H1 (cell line): ENCODE data around the gene HES1. TPM values are rescaled to one million over a fixed set of nuclear protein-coding genes. Genes with fewer than 3 reads are reported as not detected.

ENCODE experiments used
- CTCF ChIA-PET: fragments of 300-600 bp; sonication (Branson Sonifier 250); formaldehyde crosslinking; loops from one replicate; lab custom pipeline; 2021; ENCODE audit not compliant: partially characterized antibody; lab: Charles Lee
- POLR2A ChIA-PET: fragments of 300-600 bp; sonication (Branson Sonifier 250); formaldehyde crosslinking; loops from one replicate; lab custom pipeline; 2021; ENCODE audit warnings: inconsistent platforms; ENCODE audit not compliant: partially characterized antibody; lab: Charles Lee
- DNase-seq, 2 experiments: peaks; one replicate each; pipeline versions ENCODE4 v3.0.0 to v3.0.0-alpha.2; 2010 to 2022; ENCODE audit warnings: low spot score in 2 of 2, low read depth in 1 of 2, mixed read lengths in 1 of 2
- FAIRE-seq: peaks from 2 replicates; lab custom pipeline; 2011; peaks lifted over from hg19 to GRCh38; lab: Jason Lieb, UNC
- H2AFZ ChIP-seq: 2 replicates; pipeline ENCODE4 v1.8.1; 2012; ENCODE audit warnings: low read length, inconsistent platforms
- H2AK5ac ChIP-seq: 2 replicates; pipeline ENCODE4 v1.6.1; 2013; ENCODE audit warnings: low read depth, low read length
- H2BK120ac ChIP-seq: replicated peaks from 2 replicates; pipeline ENCODE3; 2013; ENCODE audit warnings: low read depth, low read length, inconsistent platforms
- H2BK12ac ChIP-seq: 2 replicates; pipeline ENCODE4 v1.6.1; 2013; ENCODE audit warnings: low read depth, low read length
- H2BK15ac ChIP-seq: 2 replicates; pipeline ENCODE4 v1.6.1; 2013; ENCODE audit warnings: low read length
- H2BK20ac ChIP-seq: 2 replicates; pipeline ENCODE4 v1.6.1; 2013; ENCODE audit warnings: low read length
- H2BK5ac ChIP-seq: 2 replicates; pipeline ENCODE4 v1.6.1; 2013; ENCODE audit warnings: low read depth, low read length
- H3K14ac ChIP-seq: 2 replicates; pipeline ENCODE4 v1.6.1; 2013; ENCODE audit warnings: inconsistent platforms; ENCODE audit not compliant: insufficient read length
- H3K18ac ChIP-seq: 2 replicates; pipeline ENCODE4 v1.6.1; 2013; ENCODE audit warnings: low read length; ENCODE audit errors: extremely low read depth
- H3K23ac ChIP-seq: 2 replicates; pipeline ENCODE4 v1.6.1; 2013; ENCODE audit warnings: inconsistent platforms; ENCODE audit not compliant: insufficient read length
- H3K23me2 ChIP-seq: 2 replicates; pipeline ENCODE4 v1.6.1; 2013; ENCODE audit warnings: low read depth, low read length
- H3K27ac ChIP-seq: 2 replicates; pipeline ENCODE4 v1.6.1; 2011; ENCODE audit warnings: low read depth, low read length, inconsistent platforms
- H3K27me3 ChIP-seq, 4 experiments: replicated peaks in 1 of 4; 1 replicate in 1 of 4; 2 replicates in 3 of 4; pipeline versions ENCODE4 v1.6.1 to v1.8.1; 2011 to 2013; ENCODE audit warnings: low read length in 3 of 4, mild to moderate bottlenecking in 3 of 4, inconsistent platforms in 2 of 4, mixed read lengths in 2 of 4, moderate library complexity in 1 of 4; ENCODE audit not compliant: control insufficient read depth in 3 of 4, insufficient read depth in 3 of 4; ENCODE audit errors: extremely low read depth in 1 of 4
- H3K36me3 ChIP-seq, 4 experiments: 2 replicates each; pipeline versions ENCODE4 v1.6.1 to v1.8.1; 2011 to 2013; ENCODE audit warnings: mild to moderate bottlenecking in 4 of 4, low read length in 3 of 4, moderate library complexity in 2 of 4, control low read depth in 1 of 4, inconsistent platforms in 1 of 4; ENCODE audit not compliant: insufficient read depth in 4 of 4, control insufficient read depth in 2 of 4
- H3K4ac ChIP-seq: replicated peaks from 2 replicates; pipeline ENCODE3; 2013; ENCODE audit warnings: low read length, low read depth, mixed read lengths, inconsistent platforms; ENCODE audit not compliant: insufficient read length
- H3K4me1 ChIP-seq, 4 experiments: replicated peaks in 1 of 4; 1 replicate in 1 of 4; 2 replicates in 3 of 4; pipeline versions ENCODE4 v1.6.1 to v1.8.1; 2011 to 2013; ENCODE audit warnings: low read length in 3 of 4, inconsistent platforms in 2 of 4, mixed read lengths in 1 of 4; ENCODE audit not compliant: insufficient read depth in 4 of 4, control insufficient read depth in 3 of 4
- H3K4me2 ChIP-seq, 2 experiments: 2 replicates each; pipeline versions ENCODE4 v1.6.1 to v1.8.1; 2011 to 2013; ENCODE audit warnings: low read depth in 2 of 2, low read length in 2 of 2, control low read depth in 1 of 2, inconsistent platforms in 1 of 2, mild to moderate bottlenecking in 1 of 2; ENCODE audit not compliant: insufficient read depth in 1 of 2
- H3K4me3 ChIP-seq, 4 experiments: fragments of 200-600, 300-600 bp in 1 of 4; sonication (generic), shearing (Covaris generic), sonication (Bioruptor Twin) in 1 of 4; 2 replicates each; pipeline versions ENCODE4 v1.5.1 to v1.8.1; 2011 to 2016; ENCODE audit warnings: low read length in 4 of 4, low read depth in 3 of 4, control low read depth in 2 of 4, inconsistent platforms in 2 of 4, mild to moderate bottlenecking in 2 of 4, mixed read lengths in 1 of 4, moderate library complexity in 1 of 4; ENCODE audit not compliant: insufficient read depth in 2 of 4; ENCODE audit errors: extremely low read depth in 1 of 4
- H3K56ac ChIP-seq: replicated peaks from 2 replicates; pipeline ENCODE3; 2013; ENCODE audit warnings: low read depth, mild to moderate bottlenecking, mixed read lengths, low read length, inconsistent platforms; ENCODE audit not compliant: insufficient read length
- H3K79me1 ChIP-seq: 2 replicates; pipeline ENCODE4 v1.6.1; 2013; ENCODE audit warnings: low read depth, low read length, control low read depth
- H3K79me2 ChIP-seq, 2 experiments: 2 replicates each; pipeline versions ENCODE4 v1.6.1 to v1.8.1; 2012 to 2013; ENCODE audit warnings: low read length in 2 of 2, mild to moderate bottlenecking in 2 of 2, inconsistent platforms in 1 of 2; ENCODE audit not compliant: insufficient read depth in 2 of 2, control insufficient read depth in 1 of 2
- H3K9ac ChIP-seq, 4 experiments: replicated peaks in 1 of 4; 1 replicate in 1 of 4; 2 replicates in 3 of 4; pipeline versions ENCODE4 v1.6.1 to v1.8.1; 2011 to 2013; ENCODE audit warnings: low read depth in 3 of 4, low read length in 3 of 4, control low read depth in 2 of 4, mild to moderate bottlenecking in 2 of 4, moderate library complexity in 2 of 4, inconsistent platforms in 1 of 4; ENCODE audit errors: extremely low read depth in 1 of 4
- H3K9me3 ChIP-seq, 2 experiments: 2 replicates each; pipeline versions ENCODE4 v1.6.1 to v1.8.1; 2012 to 2013; ENCODE audit warnings: mild to moderate bottlenecking in 2 of 2, moderate library complexity in 2 of 2, control low read depth in 1 of 2, inconsistent platforms in 1 of 2, low read depth in 1 of 2, low read length in 1 of 2, mixed read lengths in 1 of 2; ENCODE audit not compliant: insufficient read depth in 2 of 2
- H4K20me1 ChIP-seq, 2 experiments: replicated peaks in 1 of 2; 2 replicates each; pipeline versions ENCODE3 to v1.8.1; 2011 to 2013; ENCODE audit warnings: inconsistent platforms in 2 of 2, low read length in 2 of 2, mild to moderate bottlenecking in 1 of 2; ENCODE audit not compliant: insufficient read depth in 2 of 2, control insufficient read depth in 1 of 2
- H4K5ac ChIP-seq: 2 replicates; pipeline ENCODE4 v1.6.1; 2013; ENCODE audit warnings: low read length, low read depth, mixed read lengths, inconsistent platforms; ENCODE audit not compliant: insufficient read length
- H4K8ac ChIP-seq: 2 replicates; pipeline ENCODE4 v1.8.0; 2013; ENCODE audit warnings: mild to moderate bottlenecking, moderate library complexity, low read length, inconsistent platforms; ENCODE audit not compliant: insufficient read depth; ENCODE audit errors: extremely low read depth
- H4K91ac ChIP-seq: replicated peaks from 2 replicates; pipeline ENCODE3; 2013; ENCODE audit warnings: low read length, mixed read lengths, inconsistent platforms; ENCODE audit not compliant: insufficient read length
- BACH1 ChIP-seq: IDR thresholded peaks from 2 replicates; pipeline ENCODE4 v1.6.1; 2012; ENCODE audit warnings: low read length, improper control_type of control experiment
- BRCA1 ChIP-seq: IDR thresholded peaks from 2 replicates; pipeline ENCODE4 v1.6.1; 2012; ENCODE audit warnings: low read depth, low read length, improper control_type of control experiment
- GTF2F1 ChIP-seq: IDR thresholded peaks from 2 replicates; pipeline ENCODE4 v1.6.1; 2012; ENCODE audit warnings: low read depth, low read length, improper control_type of control experiment, borderline replicate concordance
- JUND ChIP-seq: IDR thresholded peaks from 2 replicates; pipeline ENCODE4 v1.6.1; 2011; ENCODE audit warnings: mild to moderate bottlenecking, improper control_type of control experiment, low read length
- NRF1 ChIP-seq: IDR thresholded peaks from 2 replicates; pipeline ENCODE4 v1.6.1; 2011; ENCODE audit warnings: mild to moderate bottlenecking, low read depth, low read length, improper control_type of control experiment
- TEAD4 ChIP-seq: IDR thresholded peaks from 2 replicates; pipeline ENCODE4 v1.6.1; 2012; ENCODE audit warnings: low read depth, low read length, inconsistent platforms, mixed read lengths
- WGBS, 2 experiments: shearing (Covaris generic) in 1 of 2; methylation state at CpG; one replicate each; pipeline versions ENCODE4 v1.1.6 to v1.1.7; 2013 to 2015; ENCODE audit warnings: low lambda C conversion rate in 2 of 2, mixed read lengths in 2 of 2, inconsistent platforms in 1 of 2, low coverage in 1 of 2, missing lambda C conversion rate in 1 of 2; ENCODE audit not compliant: insufficient replicate concordance in 2 of 2, insufficient coverage in 1 of 2, insufficient read length in 1 of 2; ENCODE audit errors: extremely low coverage in 1 of 2, missing lambda C conversion rate in 1 of 2; 5-methylcytosine and 5-hydroxymethylcytosine counted together
- polyA plus RNA-seq, 7 experiments: library from polyadenylated mRNA; depleted of rRNA in 3 of 7; stranded (reverse) in 5 of 7; unstranded in 2 of 7; fragments of >200 nt in 5 of 7; fragments of 200-250 nt in 2 of 7; gene quantifications; 1 replicate in 5 of 7; 2 replicates in 1 of 7; 4 replicates in 1 of 7; pipeline versions ENCODE4 v1.2.1 to v1.2.3, GENCODE V29; 2011 to 2013; ENCODE audit warnings: missing spikeins in 2 of 7, mixed read lengths in 2 of 7
- total RNA-seq: library from RNA; stranded (reverse); fragmentation: NEBNext Ultra II Directional; extraction: Animal tissue kit (Norgen Biotek cat#: 25700); gene quantifications from 2 replicates; pipeline ENCODE4 v1.2.1, GENCODE V29; 2021
- TF ChIP-seq, protein P1 (sequence below): IDR thresholded peaks from 2 replicates; pipeline ENCODE4 v1.6.1; 2012; ENCODE audit warnings: low read length, inconsistent platforms
- TF ChIP-seq, protein P2 (sequence below): IDR thresholded peaks from 2 replicates; pipeline ENCODE4 v1.6.1; 2012; ENCODE audit warnings: inconsistent platforms
- TF ChIP-seq, protein P3 (sequence below): IDR thresholded peaks from 2 replicates; pipeline ENCODE4 v1.6.1; 2012; ENCODE audit warnings: inconsistent platforms

The HES1 gene
- total and polyA plus RNA-seq, 2 of the 8 experiments (the other 6 are each of a cell fraction or from before 2014, with no cell fraction given), result 7.9 to 12.9 TPM

DNA sequence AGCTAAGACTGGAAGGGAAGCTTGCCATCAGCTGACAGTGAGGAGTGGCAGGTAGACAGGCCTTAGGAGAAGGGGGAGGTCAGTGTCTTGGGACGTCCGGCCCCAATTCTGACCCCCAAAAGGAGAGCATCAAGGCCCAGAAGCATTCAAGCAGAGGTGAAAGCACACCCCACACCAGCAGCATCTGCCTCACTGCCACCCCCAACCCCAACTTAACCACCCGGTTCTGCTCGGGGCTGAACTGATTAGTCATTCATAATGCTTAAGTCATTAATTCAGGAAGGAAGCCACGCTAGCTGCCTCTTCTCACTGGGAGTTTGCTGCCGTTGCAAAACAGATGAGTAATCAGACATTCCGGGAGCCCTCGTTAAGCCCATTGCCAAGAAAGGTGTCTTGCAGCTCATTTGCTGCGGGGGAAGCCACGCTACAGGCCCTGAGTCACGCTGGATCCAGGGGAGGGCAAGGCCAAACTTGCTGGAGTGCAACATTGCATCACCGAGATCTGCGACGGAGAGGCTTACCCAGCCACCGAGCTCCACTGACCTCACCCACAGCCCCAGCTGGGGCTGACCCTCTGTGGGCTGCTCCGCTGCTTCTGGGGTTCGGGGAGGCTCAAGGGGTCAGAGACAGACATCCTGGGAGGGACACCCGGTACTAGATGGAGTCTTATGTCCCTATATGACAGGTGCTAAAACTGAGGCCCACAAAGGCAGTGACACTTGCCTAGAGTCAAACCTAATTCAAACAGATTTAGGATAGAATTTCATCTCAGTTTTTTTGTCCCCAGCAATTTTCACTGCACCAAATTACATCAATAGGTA lies 46.4 kb upstream of the HES1 start:
- Histone ChIP-seq H2BK5ac (peak overlapping the region; percentile 82; the same call in 1 of the 2 replicates), H3K27ac (no peak overlapping the region), H3K23me2 (no peaks in the 10 kb centered on the region), H3K4me2 (no peak overlapping the region), H3K4me3 (no peak overlapping the region), H4K8ac (peak overlapping the region; percentile 60), H2BK20ac (peak overlapping the region; percentile 84), H2BK120ac (no peak overlapping the region), H4K20me1 (no peaks in the 10 kb centered on the region), H2BK12ac (peak overlapping the region; percentile 93; the same call in 1 of the 2 replicates), H3K79me1 (no peaks in the 10 kb centered on the region), H3K9ac (no peak overlapping the region), H3K56ac (no peak overlapping the region), H3K14ac (no peak overlapping the region), H3K9me3 (no peaks in the 10 kb centered on the region), H2AK5ac (peak overlapping the region; percentile 8; the same call in 1 of the 2 replicates), H3K23ac (no peak overlapping the region), H3K18ac (peak overlapping the region; percentile 85), H3K79me2 (no peaks in the 10 kb centered on the region), H3K4me1 (peaks cover 8 to 17% (median 12%) of the 10 kb centered on the region in 4 experiments), H2BK15ac (peak overlapping the region; percentile 96), H3K36me3 (no peaks in the 10 kb centered on the region), H2AFZ (peak overlapping the region; percentile 88), H3K27me3 (peaks cover 0 to 3% (median 0%) of the 10 kb centered on the region in 4 experiments; a peak in 1 of 7 replicates), H4K5ac (peak overlapping the region; percentile 27), H4K91ac (peak overlapping the region; percentile 53), H3K4ac (peak overlapping the region; percentile 45)
- POLR2A ChIA-PET, result interaction anchor here (0.8 to 1.1 kb wide), 2 partner anchors 41 to 47 kb away, joined by 3 read pairs; no protein-coding TSS in a partner anchor
- peak in 1 of 2 experiments; percentile 82 for DNase-seq
- WGBS, 2 experiments, result 64% methylated on average over 18 of the region's 18 CpGs; no CpG with 5 or more reads in 1 of the 2 experiments
- FAIRE-seq, result no peak
- CTCF ChIA-PET, result interaction anchor here (0.9 to 2.3 kb wide), 9 partner anchors 9 to 226 kb away, joined by 3 to 7 read pairs (median 4); no protein-coding TSS in a partner anchor
- no peak for TF ChIP-seq GTF2F1
- TF ChIP-seq BRCA1, result no peak
- TF ChIP-seq NRF1, result no peak
- TF ChIP-seq BACH1, result peak; percentile 85
- TF ChIP-seq, protein P1, sequence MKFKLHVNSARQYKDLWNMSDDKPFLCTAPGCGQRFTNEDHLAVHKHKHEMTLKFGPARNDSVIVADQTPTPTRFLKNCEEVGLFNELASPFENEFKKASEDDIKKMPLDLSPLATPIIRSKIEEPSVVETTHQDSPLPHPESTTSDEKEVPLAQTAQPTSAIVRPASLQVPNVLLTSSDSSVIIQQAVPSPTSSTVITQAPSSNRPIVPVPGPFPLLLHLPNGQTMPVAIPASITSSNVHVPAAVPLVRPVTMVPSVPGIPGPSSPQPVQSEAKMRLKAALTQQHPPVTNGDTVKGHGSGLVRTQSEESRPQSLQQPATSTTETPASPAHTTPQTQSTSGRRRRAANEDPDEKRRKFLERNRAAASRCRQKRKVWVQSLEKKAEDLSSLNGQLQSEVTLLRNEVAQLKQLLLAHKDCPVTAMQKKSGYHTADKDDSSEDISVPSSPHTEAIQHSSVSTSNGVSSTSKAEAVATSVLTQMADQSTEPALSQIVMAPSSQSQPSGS, result no peak
- 0 out of 2 replicates have a peak, but pooled peaks have one; percentile 45 for TF ChIP-seq TEAD4
- TF ChIP-seq, protein P2, sequence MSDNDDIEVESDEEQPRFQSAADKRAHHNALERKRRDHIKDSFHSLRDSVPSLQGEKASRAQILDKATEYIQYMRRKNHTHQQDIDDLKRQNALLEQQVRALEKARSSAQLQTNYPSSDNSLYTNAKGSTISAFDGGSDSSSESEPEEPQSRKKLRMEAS, result peak; percentile 9; the same call in 1 of the 2 replicates
- TF ChIP-seq, protein P3, sequence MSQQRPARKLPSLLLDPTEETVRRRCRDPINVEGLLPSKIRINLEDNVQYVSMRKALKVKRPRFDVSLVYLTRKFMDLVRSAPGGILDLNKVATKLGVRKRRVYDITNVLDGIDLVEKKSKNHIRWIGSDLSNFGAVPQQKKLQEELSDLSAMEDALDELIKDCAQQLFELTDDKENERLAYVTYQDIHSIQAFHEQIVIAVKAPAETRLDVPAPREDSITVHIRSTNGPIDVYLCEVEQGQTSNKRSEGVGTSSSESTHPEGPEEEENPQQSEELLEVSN, result no peak
- peak; percentile 67; the same call in 1 of the 2 replicates for TF ChIP-seq JUND
